Stimulated activated CD4-positive, alpha-beta T cell treated with anti-CD3 and anti-CD28 coated beads, Interleukin-2, amount 100 ng/mL, for 24 hours (primary cell): ENCODE results near the gene MAP3K6.
"Not testable (repeated sequence)": the region's sequence is repeated elsewhere in the genome, so short reads cannot be mapped to it uniquely, and the experiment has no call there.

Experiments
- DNase-seq, 2 donors: peaks; one replicate each; pipeline ENCODE4 v3.0.0-alpha.2; 2020

Gene MAP3K6

DNA sequence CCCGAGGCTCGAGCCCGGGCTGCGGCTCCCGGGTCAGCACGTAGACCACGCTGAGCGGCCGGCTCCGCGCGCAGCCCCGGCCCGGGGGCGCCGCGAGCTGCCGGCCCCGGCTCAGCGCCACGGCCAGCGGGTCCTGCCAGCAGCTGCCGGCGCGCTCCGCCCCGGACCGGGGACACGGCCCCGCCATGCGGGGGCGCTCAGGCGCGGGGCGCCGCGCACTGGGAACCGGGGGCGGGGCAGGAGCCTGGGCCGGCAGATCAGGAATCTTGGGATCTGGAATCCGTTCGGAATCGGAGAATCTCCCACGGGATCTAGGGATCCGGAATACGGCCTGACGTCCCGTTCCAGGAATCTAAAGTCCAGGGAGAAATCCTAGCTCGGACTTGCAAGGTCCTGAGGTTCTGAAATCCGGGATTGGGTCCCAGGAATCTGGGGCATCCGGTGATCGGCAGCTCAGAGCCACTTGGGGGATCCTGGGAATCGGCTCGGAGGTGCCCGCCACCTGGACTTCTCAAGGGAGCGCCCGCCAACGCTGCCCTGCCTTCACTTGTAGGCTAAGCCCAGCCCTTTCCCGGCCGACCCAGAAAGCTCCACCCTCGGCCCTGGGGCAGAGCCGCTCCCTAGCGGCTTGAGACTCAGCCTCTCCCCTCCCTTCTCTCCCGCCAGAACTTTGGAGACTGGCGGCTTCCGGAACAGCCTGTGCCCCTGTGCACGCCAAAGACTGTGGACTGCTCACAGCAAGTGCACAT, at the start of gene MAP3K6:
Gene MAP3K6 (minus strand): TSS at position 551 of the 749 bp plus-strand sequence. CDS start 364 bp downstream, at position 187.
- DNase-seq = peak; percentile 42 to 75

DNA sequence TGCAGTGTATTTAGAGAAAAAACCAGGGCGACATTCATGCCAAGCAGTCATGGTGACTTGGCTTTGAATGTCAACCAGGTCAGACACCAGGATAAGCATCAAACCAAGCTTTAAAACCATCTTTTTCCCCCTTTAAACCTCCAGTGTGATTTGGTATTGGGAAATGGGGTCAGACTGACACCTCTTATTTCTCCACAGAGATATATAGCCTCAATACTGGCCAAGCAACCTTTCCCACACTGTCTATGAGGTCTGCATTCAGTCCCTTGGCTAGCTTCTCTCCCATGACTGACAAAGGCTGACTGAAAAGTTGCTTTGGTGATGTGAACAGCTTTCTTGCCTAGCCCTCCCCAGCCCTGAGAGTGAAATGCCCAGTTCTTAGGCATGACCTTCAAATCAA, 47.3 kb upstream of the MAP3K6 start:
- no peak for DNase-seq

DNA sequence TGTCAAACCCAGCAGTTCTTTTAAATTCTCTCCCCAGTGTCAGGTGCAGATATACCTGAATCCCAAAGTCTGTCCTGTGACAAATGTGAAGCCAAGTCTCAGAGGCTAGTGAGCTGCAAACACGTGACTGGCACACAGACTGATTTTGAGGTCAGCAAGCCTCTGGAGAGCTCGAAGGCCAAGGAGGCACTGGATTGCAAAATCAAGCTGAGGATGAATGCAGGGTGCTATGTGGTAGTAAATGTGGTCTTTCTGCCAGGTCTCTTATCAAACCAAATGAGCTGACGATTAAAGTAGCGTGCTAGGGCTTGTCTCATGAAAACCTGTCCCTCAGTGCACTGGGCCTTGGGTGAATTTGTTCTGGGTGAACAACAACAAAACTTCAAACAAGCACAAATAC, 46.2 kb upstream of the MAP3K6 start:
- DNase-seq = no peak

DNA sequence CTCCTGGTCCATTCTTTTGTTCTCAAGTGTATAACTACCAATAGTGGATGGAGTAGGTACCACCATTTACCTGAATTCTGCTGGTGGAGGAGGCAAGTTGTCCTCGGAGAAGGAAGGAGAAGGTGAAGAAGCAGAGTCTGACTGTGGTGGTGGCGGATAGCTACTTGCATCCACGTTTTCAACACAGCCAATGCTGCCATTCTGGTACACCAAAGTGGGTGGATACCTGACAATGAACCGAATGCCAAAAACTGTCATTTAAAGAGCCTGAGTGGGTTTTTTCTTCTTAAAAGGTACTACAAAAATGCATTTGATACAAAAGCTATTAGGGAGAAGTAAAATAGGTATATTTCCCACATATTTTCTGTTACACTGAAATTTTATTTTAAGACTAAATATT, 45.7 kb upstream of the MAP3K6 start:
- no peak for DNase-seq

GRCh38 chr1:27410709-27411108, 43.9 kb upstream of the MAP3K6 start:
- DNase-seq = no peak

- no peak for DNase-seq
Observed at GRCh38 chr1:27409669-27410068, 42.9 kb upstream of the MAP3K6 start.

DNA sequence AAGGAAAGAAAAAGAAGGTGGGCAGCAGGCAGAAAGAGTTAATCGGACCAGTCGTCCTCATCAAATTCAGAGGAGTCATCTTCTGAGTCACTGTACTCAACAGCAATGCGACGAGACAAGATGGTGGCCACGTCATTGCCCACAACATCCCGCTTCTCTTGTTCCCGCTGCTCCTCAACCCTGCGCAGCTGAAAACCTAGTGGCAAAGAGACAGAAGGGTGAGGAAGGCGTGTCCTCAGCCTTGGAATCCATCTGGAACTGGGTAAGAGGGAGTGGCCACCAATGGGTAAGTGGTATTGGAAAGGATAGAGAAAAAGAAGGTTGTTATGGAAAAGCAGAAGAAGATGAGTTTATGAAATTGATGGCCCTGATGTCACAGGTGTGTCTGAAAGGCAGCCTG, 41.4 kb upstream of the MAP3K6 start:
- DNase-seq = no peak

DNA sequence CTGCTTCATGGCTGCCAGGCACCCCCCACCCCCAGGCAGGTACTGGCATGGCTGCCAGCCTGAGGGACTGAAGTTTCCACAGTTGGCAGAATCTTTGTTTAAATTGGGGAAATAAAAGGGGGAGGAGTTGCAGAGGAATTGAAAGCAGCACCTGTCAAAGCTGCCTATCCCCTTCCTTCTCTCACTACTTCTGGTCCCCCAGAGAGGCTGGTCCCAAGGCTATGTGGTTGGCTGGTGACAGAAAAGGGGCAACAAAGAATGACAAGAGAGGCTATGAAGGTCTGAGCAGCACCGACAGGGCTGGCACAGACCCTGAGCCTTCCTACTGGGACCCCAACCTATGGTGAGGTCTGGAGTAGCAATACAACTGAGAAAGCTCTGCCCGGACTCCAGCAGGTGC, 40.0 kb upstream of the MAP3K6 start:
- not testable (repeated sequence) for DNase-seq

DNA sequence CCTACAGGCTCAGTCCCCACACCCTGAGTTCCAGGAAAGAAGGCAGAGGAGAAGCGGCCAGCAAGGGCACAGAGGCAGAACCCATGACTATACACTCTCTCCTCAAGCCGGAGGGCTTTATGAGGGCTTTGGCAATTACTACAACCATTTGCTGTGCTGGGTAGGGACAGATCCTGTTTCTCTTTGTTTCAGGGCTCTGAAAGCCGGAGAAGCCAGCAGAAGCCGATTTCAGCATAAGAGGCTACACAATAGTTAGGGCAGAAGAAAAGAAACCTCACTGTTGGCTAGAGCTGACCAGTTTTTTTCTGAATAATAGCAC, 39.6 kb upstream of the MAP3K6 start:
- DNase-seq = no peak

DNA sequence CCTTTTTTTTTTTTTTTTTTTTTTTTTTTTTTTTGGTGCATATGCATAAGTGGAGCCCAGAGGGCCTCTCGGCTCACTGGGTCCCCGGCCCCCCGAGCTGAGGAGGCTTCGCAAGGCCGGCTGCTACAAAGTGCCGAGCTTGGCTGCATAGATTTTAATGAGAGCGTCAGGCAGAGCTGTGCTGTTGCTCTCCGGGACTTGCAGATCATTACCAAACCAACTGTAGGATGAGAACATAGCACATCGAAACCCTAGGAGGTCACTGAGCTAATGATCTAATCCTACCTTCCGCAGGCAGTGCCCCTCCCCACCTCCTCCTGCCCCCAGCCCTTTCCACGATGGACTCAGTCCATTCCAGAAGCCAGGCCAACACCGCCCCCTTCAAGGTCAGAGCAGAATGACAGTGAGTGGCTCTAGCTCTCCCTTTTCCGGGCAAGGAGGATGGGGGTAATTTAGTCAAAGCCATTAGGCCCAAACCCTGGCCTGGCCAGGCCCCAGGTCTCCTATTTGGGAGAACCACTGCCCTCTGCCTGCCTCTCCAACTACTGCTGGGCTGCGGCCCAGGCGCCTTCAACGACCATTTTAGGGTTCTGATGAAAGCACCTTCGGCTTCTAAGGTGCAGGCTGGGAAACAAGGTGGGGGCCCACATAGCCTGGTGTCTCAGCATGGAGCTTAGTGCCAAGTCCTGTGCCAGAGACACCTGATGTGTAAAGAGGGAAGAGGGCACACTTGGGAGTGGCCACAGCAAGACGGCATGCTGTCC, 39.0 kb upstream of the MAP3K6 start:
- not testable (repeated sequence) for DNase-seq

- DNase-seq = no peak
Observed at GRCh38 chr1:27405074-27405473, 38.3 kb upstream of the MAP3K6 start.

GRCh38 chr1:27403931-27404330, 37.2 kb upstream of the MAP3K6 start:
- no peak for DNase-seq

DNA sequence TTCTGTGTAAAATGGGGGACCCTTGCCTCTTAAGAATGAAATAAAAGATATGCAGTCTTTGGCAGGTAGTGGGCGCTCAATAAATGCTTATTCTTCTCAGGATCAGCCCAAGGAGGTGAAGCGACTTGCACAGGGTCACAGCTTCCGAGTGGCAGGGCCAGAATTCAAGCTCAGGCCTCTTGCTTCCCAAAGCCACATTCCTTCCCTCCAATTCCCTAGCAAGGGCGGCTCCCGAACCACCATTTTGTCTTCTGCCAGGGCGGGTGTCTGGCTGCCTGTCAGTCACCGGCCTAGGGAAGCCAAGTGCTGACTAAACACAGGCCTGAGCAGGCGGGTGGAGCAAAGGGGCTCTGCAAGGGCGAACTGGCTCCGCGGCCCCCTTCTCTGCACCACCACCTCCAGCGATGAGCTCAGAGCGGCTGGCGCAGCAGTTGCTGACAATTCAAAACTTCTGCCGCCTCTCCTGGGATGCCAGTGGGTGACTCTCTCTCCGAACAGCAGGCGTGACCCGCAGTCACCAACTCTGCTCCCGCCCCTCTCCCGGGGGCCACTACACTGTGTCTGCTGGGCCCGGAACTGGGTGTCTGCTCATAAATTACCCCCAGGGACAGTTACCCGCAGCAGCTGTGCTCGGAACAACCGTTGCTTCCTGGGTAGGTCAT, 36.4 kb upstream of the MAP3K6 start:
- peak in 1 of 2 donors; percentile 23 for DNase-seq

- no peak for DNase-seq
Observed at GRCh38 chr1:27402349-27402754, 35.6 kb upstream of the MAP3K6 start.

DNA sequence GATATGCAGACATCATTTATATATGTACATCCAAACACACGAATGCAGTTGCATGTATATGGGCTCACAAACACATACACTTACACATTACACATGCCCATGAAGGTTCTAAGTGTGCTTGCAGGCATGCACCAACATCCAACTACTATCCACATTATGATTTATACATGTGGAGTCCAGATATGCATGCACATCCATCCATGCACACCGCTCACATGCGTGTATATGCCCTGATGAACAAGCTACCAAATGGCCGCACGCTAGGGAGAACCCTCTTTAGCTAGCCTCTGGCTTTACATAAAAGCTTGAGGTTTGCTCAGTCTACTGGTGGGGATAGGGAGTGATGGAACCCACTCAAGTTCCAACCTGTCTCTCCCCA, 34.2 kb upstream of the MAP3K6 start:
- DNase-seq = no peak

GRCh38 chr1:27400082-27400962, 33.6 kb upstream of the MAP3K6 start:
- no peak for DNase-seq

GRCh38 chr1:27399251-27400025, 32.7 kb upstream of the MAP3K6 start:
- DNase-seq = no peak

- DNase-seq = no peak
Observed at GRCh38 chr1:27398405-27399149, 31.8 kb upstream of the MAP3K6 start.

- DNase-seq = no peak
Observed at GRCh38 chr1:27397749-27398148, 31.0 kb upstream of the MAP3K6 start.

- no peak for DNase-seq
Observed at GRCh38 chr1:27397110-27397509, 30.3 kb upstream of the MAP3K6 start.

GRCh38 chr1:27395441-27396195, 28.9 kb upstream of the MAP3K6 start:
- DNase-seq = peak; percentile 81 to 82
